Upper lobe of left lung (tissue), 6 donors: ENCODE results near the gene MEGF10. TPM values are rescaled to one million over a fixed set of nuclear protein-coding genes. Genes with fewer than 3 reads are reported as not detected.

Experiments used
- ATAC-seq, 2 donors: fragments of 200-7000 bp; cut with Tn5 transposase; one replicate each; pipeline ENCODE4 v1.9.1; 2022; ENCODE audit warnings: mild to moderate bottlenecking in 2 of 2, moderate library complexity in 2 of 2; ENCODE audit not compliant: low FRiP score in 2 of 2
- DNase-seq, 2 donors: peaks; one replicate each; pipeline ENCODE4 v3.0.0-alpha.2; 2019 to 2020
- H3K27ac ChIP-seq, 4 donors: fragments of 200-600 bp; sonication (generic); one replicate each; pipeline ENCODE4 v1.5.1; 2016 to 2019
- H3K27me3 ChIP-seq, 4 donors: fragments of 200-600 bp; sonication (generic); one replicate each; pipeline ENCODE4 v1.5.1; 2017 to 2019
- H3K36me3 ChIP-seq, 4 donors: fragments of 200-600 bp; sonication (generic); one replicate each; pipeline ENCODE4 v1.5.1; 2016 to 2019
- H3K4me1 ChIP-seq, 4 donors: fragments of 200-600 bp; sonication (generic); one replicate each; pipeline ENCODE4 v1.5.1; 2018 to 2019
- H3K4me3 ChIP-seq, 4 donors: fragments of 200-600 bp; sonication (generic); one replicate each; pipeline ENCODE4 v1.5.1; 2017 to 2019; ENCODE audit warnings: mild to moderate bottlenecking in 2 of 4, moderate library complexity in 1 of 4
- H3K9me3 ChIP-seq, 4 donors: fragments of 200-600 bp; sonication (generic); one replicate each; pipeline ENCODE4 v1.5.1; 2018 to 2019
- EP300 ChIP-seq, 4 donors: sonication (generic); formaldehyde crosslinking; IDR thresholded peaks; one replicate each; pipeline ENCODE4 v1.5.1; 2017; ENCODE audit warnings: antibody characterized with exemption in 4 of 4, control low read depth in 2 of 4
- POLR2A ChIP-seq, 4 donors: fragments of 450-650 bp; IDR thresholded peaks; one replicate each; pipeline ENCODE4 v1.5.1; 2016 to 2017; ENCODE audit warnings: antibody characterized with exemption in 4 of 4, mild to moderate bottlenecking in 2 of 4
- POLR2AphosphoS5 ChIP-seq, 2 donors: sonication (generic); formaldehyde crosslinking; IDR thresholded peaks; one replicate each; pipeline ENCODE4 v1.5.1; 2017; ENCODE audit warnings: antibody characterized with exemption in 2 of 2
- WGBS, 2 donors: methylation state at CpG; one replicate each; pipeline ENCODE4 v1.1.5; 2017 to 2018; 5-methylcytosine and 5-hydroxymethylcytosine counted together
- total RNA-seq, 6 donors: library from RNA; depleted of rRNA in 4 of 6; stranded (reverse); fragments of >200 nt in 4 of 6; gene quantifications; one replicate each; pipeline versions ENCODE4 v1.1.0 to v1.2.1, GENCODE V29; 2016 to 2021
- TF ChIP-seq, protein P1 (sequence below), 6 experiments: fragments of 450-650 bp in 4 of 6; fragments of 200-600 bp in 2 of 6; sonication (generic) in 2 of 6; IDR thresholded peaks; one replicate each; pipeline ENCODE4 v1.5.1; 2016 to 2019; ENCODE audit warnings: antibody characterized with exemption in 6 of 6
- donor health status: DM: no; HTN: no; CAD: no; lungs with moderate emphysema.
- donor health status: DM: no; HTN: yes; CAD: no; lungs with severe emphysema.

Gene MEGF10
- total RNA-seq, 6 donors from 2014 or later = under 0.01 to 3.3 (median 0.17) TPM; not detected in 3

DNA sequence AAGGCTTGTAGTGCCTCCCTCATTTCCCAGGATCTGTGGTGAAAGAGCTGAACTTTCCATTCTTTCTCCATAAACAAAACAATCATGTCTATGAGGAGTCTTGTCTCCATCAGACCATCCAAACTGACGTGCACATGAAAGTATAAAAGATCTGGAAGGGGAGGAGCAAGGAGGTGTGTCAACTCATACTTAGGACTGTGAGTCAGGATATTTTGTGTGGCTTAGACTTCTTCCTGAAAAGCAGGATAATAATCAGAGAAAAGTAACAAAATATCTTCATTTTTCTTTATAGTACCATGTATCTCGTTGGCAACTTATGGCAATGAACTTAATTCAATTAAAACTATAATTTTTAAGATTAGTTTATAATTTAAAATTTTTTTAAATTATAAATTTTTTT lies 130.9 kb downstream of the MEGF10 start:
- Histone ChIP-seq H3K27me3 (no peaks in the 10 kb centered on the region), H3K9me3 (no peaks in the 10 kb centered on the region), H3K4me3 (no peak overlapping the region), H3K36me3 (no peaks in the 10 kb centered on the region), H3K27ac (no peak overlapping the region), H3K4me1 (no peaks in the 10 kb centered on the region)
- no peak for ATAC-seq
- WGBS, 2 donors = 66 to 74% methylated on average over 2 of the region's 2 CpGs
- TF ChIP-seq, protein P1, sequence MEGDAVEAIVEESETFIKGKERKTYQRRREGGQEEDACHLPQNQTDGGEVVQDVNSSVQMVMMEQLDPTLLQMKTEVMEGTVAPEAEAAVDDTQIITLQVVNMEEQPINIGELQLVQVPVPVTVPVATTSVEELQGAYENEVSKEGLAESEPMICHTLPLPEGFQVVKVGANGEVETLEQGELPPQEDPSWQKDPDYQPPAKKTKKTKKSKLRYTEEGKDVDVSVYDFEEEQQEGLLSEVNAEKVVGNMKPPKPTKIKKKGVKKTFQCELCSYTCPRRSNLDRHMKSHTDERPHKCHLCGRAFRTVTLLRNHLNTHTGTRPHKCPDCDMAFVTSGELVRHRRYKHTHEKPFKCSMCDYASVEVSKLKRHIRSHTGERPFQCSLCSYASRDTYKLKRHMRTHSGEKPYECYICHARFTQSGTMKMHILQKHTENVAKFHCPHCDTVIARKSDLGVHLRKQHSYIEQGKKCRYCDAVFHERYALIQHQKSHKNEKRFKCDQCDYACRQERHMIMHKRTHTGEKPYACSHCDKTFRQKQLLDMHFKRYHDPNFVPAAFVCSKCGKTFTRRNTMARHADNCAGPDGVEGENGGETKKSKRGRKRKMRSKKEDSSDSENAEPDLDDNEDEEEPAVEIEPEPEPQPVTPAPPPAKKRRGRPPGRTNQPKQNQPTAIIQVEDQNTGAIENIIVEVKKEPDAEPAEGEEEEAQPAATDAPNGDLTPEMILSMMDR (IDR thresholded peaks at IDR 0.05) = no peak
- TF ChIP-seq EP300 (IDR thresholded peaks at IDR 0.05) = no peak
- TF ChIP-seq POLR2AphosphoS5 (IDR thresholded peaks at IDR 0.05) = no peak
- TF ChIP-seq POLR2A (IDR thresholded peaks at IDR 0.05) = no peak
- DNase-seq = no peak

DNA sequence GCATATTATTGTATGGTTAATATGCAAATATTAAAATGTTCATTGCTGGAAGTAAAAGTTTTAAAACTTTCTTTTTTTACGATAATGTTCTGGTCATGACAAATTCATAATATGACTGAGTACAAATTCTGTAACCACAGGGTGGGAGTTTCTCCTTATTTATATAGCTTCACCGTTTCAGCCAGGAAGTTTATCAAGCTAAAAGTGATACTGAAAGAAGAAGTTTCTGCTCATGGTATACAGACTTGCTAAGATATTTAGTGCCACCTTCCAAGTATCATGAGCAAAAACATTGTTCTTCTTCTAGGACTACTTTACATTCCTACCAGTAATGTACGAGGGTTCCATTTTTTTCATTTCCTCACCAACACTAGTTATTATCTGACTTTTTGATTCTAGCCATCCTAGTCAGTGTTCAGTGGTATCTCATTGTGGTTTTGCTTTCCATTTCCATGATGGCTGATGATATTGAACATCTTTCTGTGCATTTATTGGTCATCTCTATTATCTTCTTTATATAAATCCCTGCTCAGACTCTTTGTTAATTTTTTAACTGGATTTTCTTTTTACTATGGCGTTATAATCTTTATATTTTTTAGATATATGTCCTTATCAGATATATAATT lies 132.7 kb downstream of the MEGF10 start:
- Histone ChIP-seq H3K36me3 (no peaks in the 10 kb centered on the region), H3K4me1 (no peaks in the 10 kb centered on the region), H3K27me3 (no peaks in the 10 kb centered on the region), H3K27ac (no peak overlapping the region), H3K4me3 (no peak overlapping the region), H3K9me3 (no peaks in the 10 kb centered on the region)
- ATAC-seq (no peak), DNase-seq (no peak)
- 71 to 73% methylated on average over 4 of the region's 4 CpGs for WGBS, 2 donors
- TF ChIP-seq EP300 (IDR thresholded peaks at IDR 0.05) (no peak), POLR2A (IDR thresholded peaks at IDR 0.05) (no peak), POLR2AphosphoS5 (IDR thresholded peaks at IDR 0.05) (no peak)
- TF ChIP-seq, protein P1 (IDR thresholded peaks at IDR 0.05) = no peak

DNA sequence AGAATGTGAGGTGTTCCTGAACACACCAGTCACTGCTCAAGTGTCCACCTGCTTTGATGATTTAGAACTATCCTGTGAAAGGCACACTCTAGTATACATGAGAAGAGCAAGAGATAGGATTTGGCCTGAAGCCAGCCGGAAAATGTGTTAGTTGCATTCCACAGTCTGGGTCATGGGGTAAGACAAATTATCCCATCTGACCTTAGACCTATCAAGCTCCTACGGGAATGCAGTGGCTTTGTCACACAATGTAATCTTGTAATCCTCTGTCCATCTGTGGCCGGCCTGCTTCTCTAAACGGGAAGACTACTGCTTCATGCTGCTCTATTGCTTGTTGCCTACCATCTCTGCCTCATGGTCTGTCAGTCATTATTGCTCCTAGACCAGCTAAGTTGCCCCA lies 134.4 kb downstream of the MEGF10 start:
- no peaks in the 10 kb centered on the region for H3K4me1 ChIP-seq
- no peak for DNase-seq
- ATAC-seq = no peak
- H3K4me3 ChIP-seq = no peak overlapping the region
- no peaks in the 10 kb centered on the region for H3K9me3 ChIP-seq
- H3K27me3 ChIP-seq = no peaks in the 10 kb centered on the region
- WGBS, 2 donors = 44 to 59% methylated on average over 4 of the region's 4 CpGs
- TF ChIP-seq POLR2AphosphoS5 (IDR thresholded peaks at IDR 0.05) (no peak), EP300 (IDR thresholded peaks at IDR 0.05) (no peak), POLR2A (IDR thresholded peaks at IDR 0.05) (no peak)
- TF ChIP-seq, protein P1 (IDR thresholded peaks at IDR 0.05) = no peak
- no peaks in the 10 kb centered on the region for H3K36me3 ChIP-seq
- no peak overlapping the region for H3K27ac ChIP-seq

DNA sequence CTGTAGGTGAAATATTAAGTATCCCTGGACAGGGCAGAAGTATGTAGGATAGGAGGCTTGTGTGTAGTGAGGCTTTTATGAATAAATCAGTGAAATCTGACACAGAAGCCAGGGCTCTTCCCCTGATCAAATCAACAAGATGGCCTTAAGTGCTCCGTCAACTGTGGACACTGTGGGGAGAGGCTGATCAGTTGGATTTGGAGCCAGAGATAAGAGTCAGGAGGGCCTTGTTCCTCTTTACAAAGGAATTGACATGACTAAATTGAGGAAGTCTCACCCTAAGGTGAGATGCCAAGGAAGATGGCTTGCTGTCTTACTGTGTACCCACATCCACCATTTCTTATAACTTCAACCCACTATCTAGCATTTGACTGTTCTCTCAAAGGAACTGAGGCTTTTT lies 135.3 kb downstream of the MEGF10 start:
- no peaks in the 10 kb centered on the region for H3K27me3 ChIP-seq
- TF ChIP-seq POLR2AphosphoS5 (IDR thresholded peaks at IDR 0.05) = no peak
- TF ChIP-seq POLR2A (IDR thresholded peaks at IDR 0.05) = no peak
- TF ChIP-seq, protein P1 (IDR thresholded peaks at IDR 0.05) = no peak
- TF ChIP-seq EP300 (IDR thresholded peaks at IDR 0.05) = no peak
- no peaks in the 10 kb centered on the region for H3K4me1 ChIP-seq
- no peak for ATAC-seq
- DNase-seq = no peak
- H3K9me3 ChIP-seq = no peaks in the 10 kb centered on the region
- no peak overlapping the region for H3K4me3 ChIP-seq
- H3K36me3 ChIP-seq = no peaks in the 10 kb centered on the region
- no peak overlapping the region for H3K27ac ChIP-seq
- 75 to 78% methylated on average over 1 of the region's 1 CpG for WGBS, 2 donors

DNA sequence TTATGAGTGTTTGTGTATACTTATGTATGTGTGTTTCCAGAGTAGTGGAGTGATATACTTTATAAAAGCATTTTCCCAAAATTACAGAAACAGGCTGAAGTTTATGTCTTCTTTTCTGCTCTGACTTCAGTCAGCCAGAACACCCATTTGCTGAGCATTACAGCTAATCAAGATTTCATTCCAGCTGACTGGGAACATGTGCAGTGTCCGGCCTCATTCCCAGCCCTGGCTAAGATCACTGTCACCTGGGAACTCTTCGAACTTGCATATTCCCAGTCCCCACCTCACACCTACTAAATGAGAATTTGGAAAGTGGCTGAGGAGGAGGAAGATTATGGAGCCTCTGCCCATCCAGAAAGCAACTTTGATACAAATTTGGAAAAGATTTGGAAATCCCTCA lies 136.1 kb downstream of the MEGF10 start:
- no peak for TF ChIP-seq EP300 (IDR thresholded peaks at IDR 0.05)
- no peak for TF ChIP-seq POLR2A (IDR thresholded peaks at IDR 0.05)
- no peak for TF ChIP-seq POLR2AphosphoS5 (IDR thresholded peaks at IDR 0.05)
- TF ChIP-seq, protein P1 (IDR thresholded peaks at IDR 0.05) = no peak
- Histone ChIP-seq H3K27ac (no peak overlapping the region), H3K4me3 (no peak overlapping the region), H3K27me3 (no peaks in the 10 kb centered on the region), H3K36me3 (no peaks in the 10 kb centered on the region), H3K4me1 (no peaks in the 10 kb centered on the region), H3K9me3 (no peaks in the 10 kb centered on the region)
- no peak for ATAC-seq
- WGBS, 2 donors = 87 to 95% methylated on average over 2 of the region's 2 CpGs
- no peak for DNase-seq
